Measurements from ENCODE around the gene KCNG2. TPM values are rescaled to one million over a fixed set of nuclear protein-coding genes. Genes with fewer than 3 reads are reported as not detected.

KCNG2 gene
- total and polyA plus RNA-seq, 4 donors, result 0.03 to 0.23 (median 0.08) TPM; not detected in 1

- Histone ChIP-seq H3K4me3 (ENCODE audit: low read depth in 1 of 3, low read length in 3 of 3) (no peak overlapping the region), H3K9me3 (ENCODE audit: control insufficient read depth in 4 of 4, low read length in 3 of 4) (peaks cover 0 to 8% (median 2%) of the 10 kb centered on the region in 4 donors), H3K27ac (ENCODE audit: low read depth in 1 of 2, low read length in 2 of 2) (no peak overlapping the region), H3K9ac (ENCODE audit: low read depth in 1 of 2, low read length in 2 of 2) (no peak overlapping the region), H3K27me3 (ENCODE audit: control insufficient read depth in 4 of 4, insufficient read depth in 4 of 4, low read length in 3 of 4) (peaks cover 0 to 15% (median 7%) of the 10 kb centered on the region in 4 donors), H3K36me3 (ENCODE audit: control insufficient read depth in 4 of 4, insufficient read depth in 3 of 4, low read depth in 1 of 4, low read length in 3 of 4) (no peaks in the 10 kb centered on the region), H3K4me1 (ENCODE audit: control insufficient read depth in 4 of 4, insufficient read depth in 4 of 4, low read length in 3 of 4) (peaks cover 0 to 3% (median under 1%) of the 10 kb centered on the region in 4 donors)
- 77% methylated on average over 22 of the region's 22 CpGs for WGBS
- no peak for TF ChIP-seq HNF4G (IDR thresholded peaks at IDR 0.05)
- TF ChIP-seq NR2F2 (IDR thresholded peaks at IDR 0.05), result no peak
- DNase-seq (ENCODE audit: low spot score), result no peak
Observed at GRCh38 chr18:79786786-79787526, 10.8 kb upstream of the KCNG2 start.

- H3K36me3 ChIP-seq (ENCODE audit: control insufficient read depth in 4 of 4, insufficient read depth in 3 of 4, low read depth in 1 of 4, low read length in 3 of 4), result no peaks in the 10 kb centered on the region
- H3K27ac ChIP-seq (ENCODE audit: low read depth in 1 of 2, low read length in 2 of 2), result no peak overlapping the region
- no peak overlapping the region for H3K9ac ChIP-seq (ENCODE audit: low read depth in 1 of 2, low read length in 2 of 2)
- TF ChIP-seq, protein P1, sequence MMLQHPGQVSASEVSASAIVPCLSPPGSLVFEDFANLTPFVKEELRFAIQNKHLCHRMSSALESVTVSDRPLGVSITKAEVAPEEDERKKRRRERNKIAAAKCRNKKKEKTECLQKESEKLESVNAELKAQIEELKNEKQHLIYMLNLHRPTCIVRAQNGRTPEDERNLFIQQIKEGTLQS (IDR thresholded peaks at IDR 0.05), result no peak
- TF ChIP-seq CTCF (IDR thresholded peaks at IDR 0.05; ENCODE audit: low read depth, low read length, missing input control) (no peak), GABPA (IDR thresholded peaks at IDR 0.05 in 1 of 2, conservative IDR thresholded peaks at IDR 0.05 in 1 of 2) (no peak), YY1 (IDR thresholded peaks at IDR 0.05) (no peak), FOXA1 (IDR thresholded peaks at IDR 0.05) (no peak)
- peaks cover 0 to 8% (median 2%) of the 10 kb centered on the region in 4 donors for H3K9me3 ChIP-seq (ENCODE audit: control insufficient read depth in 4 of 4, low read length in 3 of 4)
- WGBS, result 84% methylated on average over 16 of the region's 16 CpGs
- DNase-seq (ENCODE audit: low spot score), result no peak
- peaks cover 0 to 15% (median 7%) of the 10 kb centered on the region in 4 donors for H3K27me3 ChIP-seq (ENCODE audit: control insufficient read depth in 4 of 4, insufficient read depth in 4 of 4, low read length in 3 of 4)
- H3K4me3 ChIP-seq (ENCODE audit: low read depth in 1 of 3, low read length in 3 of 3), result no peak overlapping the region
- peaks cover 0 to 5% (median 1%) of the 10 kb centered on the region in 4 donors for H3K4me1 ChIP-seq (ENCODE audit: control insufficient read depth in 4 of 4, insufficient read depth in 4 of 4, low read length in 3 of 4)
Observed at GRCh38 chr18:79787527-79787864, 10.2 kb upstream of the KCNG2 start.

DNA sequence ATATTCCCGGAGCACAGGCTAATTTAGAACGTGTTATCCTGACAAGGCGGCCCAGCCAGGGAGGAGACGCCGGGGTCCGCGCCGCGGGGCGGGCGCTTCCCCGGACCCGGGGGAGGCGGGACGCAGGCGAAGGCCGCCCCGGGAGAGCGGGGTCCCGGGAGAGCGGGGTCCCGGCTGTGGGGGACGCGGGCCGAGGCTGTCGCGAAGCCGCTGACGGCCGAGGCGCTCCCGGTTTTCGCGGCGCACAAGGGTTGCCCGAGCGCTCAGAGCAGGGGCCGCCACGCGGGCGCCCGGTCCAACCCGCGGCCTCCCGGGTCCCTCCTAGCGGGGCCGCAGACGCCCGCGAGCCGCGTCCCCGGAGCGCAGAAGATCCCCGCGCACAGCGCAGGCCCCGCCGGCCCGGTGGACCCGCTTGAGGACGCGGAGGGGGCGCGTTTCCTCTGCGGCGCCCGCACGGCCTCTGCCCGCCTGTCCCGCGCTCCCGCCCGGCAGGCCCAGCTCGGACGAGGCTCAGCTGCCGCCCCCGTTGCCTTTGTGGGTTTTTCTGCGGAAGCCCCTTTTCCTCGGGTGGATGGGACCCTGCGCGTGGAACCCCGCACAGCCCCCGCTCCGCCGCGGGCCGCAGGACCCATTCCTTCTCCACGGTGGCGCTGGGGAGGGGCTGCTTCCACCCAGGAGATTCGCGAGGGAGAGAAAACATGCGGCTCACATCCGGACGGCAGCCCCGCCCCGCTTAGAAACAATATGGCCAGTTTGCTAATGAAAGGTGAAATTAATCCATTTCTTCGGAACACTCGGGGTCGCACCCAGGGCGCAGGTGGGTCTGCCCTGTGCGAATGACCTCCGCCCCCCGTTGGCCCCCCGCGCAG lies 9.6 kb upstream of the KCNG2 start:
- peaks cover 0 to 15% (median 7%) of the 10 kb centered on the region in 4 donors for H3K27me3 ChIP-seq (ENCODE audit: control insufficient read depth in 4 of 4, insufficient read depth in 4 of 4, low read length in 3 of 4)
- TF ChIP-seq JUND (IDR thresholded peaks at IDR 0.05) (no peak), TAF1 (conservative IDR thresholded peaks at IDR 0.05) (no peak), HNF4A (conservative IDR thresholded peaks at IDR 0.05) (no peak), CTCF (IDR thresholded peaks at IDR 0.05; ENCODE audit: low read depth, low read length, missing input control) (no peak), HNF4G (IDR thresholded peaks at IDR 0.05) (no peak), FOXA1 (IDR thresholded peaks at IDR 0.05) (no peak), GABPA (IDR thresholded peaks at IDR 0.05 in 1 of 2, conservative IDR thresholded peaks at IDR 0.05 in 1 of 2) (no peak), NR2F2 (IDR thresholded peaks at IDR 0.05) (no peak), FOXA2 (IDR thresholded peaks at IDR 0.05) (no peak), SP1 (IDR thresholded peaks at IDR 0.05) (no peak), EGR1 (IDR thresholded peaks at IDR 0.05; ENCODE audit: low read depth in 2 of 2) (no peak), RAD21 (IDR thresholded peaks at IDR 0.05) (no peak), RXRA (IDR thresholded peaks at IDR 0.05) (no peak)
- TF ChIP-seq, protein P1 (IDR thresholded peaks at IDR 0.05), result no peak
- TF ChIP-seq, protein P2, sequence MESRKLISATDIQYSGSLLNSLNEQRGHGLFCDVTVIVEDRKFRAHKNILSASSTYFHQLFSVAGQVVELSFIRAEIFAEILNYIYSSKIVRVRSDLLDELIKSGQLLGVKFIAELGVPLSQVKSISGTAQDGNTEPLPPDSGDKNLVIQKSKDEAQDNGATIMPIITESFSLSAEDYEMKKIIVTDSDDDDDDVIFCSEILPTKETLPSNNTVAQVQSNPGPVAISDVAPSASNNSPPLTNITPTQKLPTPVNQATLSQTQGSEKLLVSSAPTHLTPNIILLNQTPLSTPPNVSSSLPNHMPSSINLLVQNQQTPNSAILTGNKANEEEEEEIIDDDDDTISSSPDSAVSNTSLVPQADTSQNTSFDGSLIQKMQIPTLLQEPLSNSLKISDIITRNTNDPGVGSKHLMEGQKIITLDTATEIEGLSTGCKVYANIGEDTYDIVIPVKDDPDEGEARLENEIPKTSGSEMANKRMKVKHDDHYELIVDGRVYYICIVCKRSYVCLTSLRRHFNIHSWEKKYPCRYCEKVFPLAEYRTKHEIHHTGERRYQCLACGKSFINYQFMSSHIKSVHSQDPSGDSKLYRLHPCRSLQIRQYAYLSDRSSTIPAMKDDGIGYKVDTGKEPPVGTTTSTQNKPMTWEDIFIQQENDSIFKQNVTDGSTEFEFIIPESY (IDR thresholded peaks at IDR 0.05), result no peak
- TF ChIP-seq, protein P3, sequence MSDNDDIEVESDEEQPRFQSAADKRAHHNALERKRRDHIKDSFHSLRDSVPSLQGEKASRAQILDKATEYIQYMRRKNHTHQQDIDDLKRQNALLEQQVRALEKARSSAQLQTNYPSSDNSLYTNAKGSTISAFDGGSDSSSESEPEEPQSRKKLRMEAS (IDR thresholded peaks at IDR 0.05), result no peak

More for the DNA sequence above, 9.6 kb upstream of the KCNG2 start:
- no peak for DNase-seq (ENCODE audit: low spot score)
- H3K4me3 ChIP-seq (ENCODE audit: low read depth in 1 of 3, low read length in 3 of 3), result peak overlapping the region in 1 of 3 donors; percentile 16
- H3K9me3 ChIP-seq (ENCODE audit: control insufficient read depth in 4 of 4, low read length in 3 of 4), result peaks cover 0 to 8% (median 2%) of the 10 kb centered on the region in 4 donors
- no peak overlapping the region for H3K9ac ChIP-seq (ENCODE audit: low read depth in 1 of 2, low read length in 2 of 2)
- H3K36me3 ChIP-seq (ENCODE audit: control insufficient read depth in 4 of 4, insufficient read depth in 3 of 4, low read depth in 1 of 4, low read length in 3 of 4), result no peaks in the 10 kb centered on the region
- WGBS, result 12% methylated on average over 106 of the region's 106 CpGs
- H3K27ac ChIP-seq (ENCODE audit: low read depth in 1 of 2, low read length in 2 of 2), result no peak overlapping the region
- H3K4me1 ChIP-seq (ENCODE audit: control insufficient read depth in 4 of 4, insufficient read depth in 4 of 4, low read length in 3 of 4), result peaks cover 0 to 5% (median 2%) of the 10 kb centered on the region in 4 donors

Data from liver (tissue), 9 donors.